Progenitor cell of endocrine pancreas (in vitro differentiated cells): ENCODE measurements around the gene CCDC179. TPM values are rescaled to one million over a fixed set of nuclear protein-coding genes. Genes with fewer than 3 reads are reported as not detected.

ENCODE experiments used
- DNase-seq: peaks from one replicate; pipeline ENCODE4 v3.0.0; 2021; ENCODE audit warnings: low spot score; ENCODE audit not compliant: unreplicated experiment
- H3K27ac Mint-ChIP-seq: 2 replicates; pipeline ENCODE4 v1.8.0; 2021; ENCODE audit warnings: mild to moderate bottlenecking, moderate library complexity, mixed read lengths
- H3K27me3 Mint-ChIP-seq: 2 replicates; pipeline ENCODE4 v1.8.0; 2021; ENCODE audit warnings: mixed read lengths
- H3K36me3 Mint-ChIP-seq: 2 replicates; pipeline ENCODE4 v1.8.0; 2022; ENCODE audit warnings: mixed read lengths; ENCODE audit not compliant: insufficient read depth
- H3K4me1 Mint-ChIP-seq: 2 replicates; pipeline ENCODE4 v1.8.0; 2021; ENCODE audit warnings: low read depth, mixed read lengths
- H3K4me3 Mint-ChIP-seq: 2 replicates; pipeline ENCODE4 v1.8.0; 2021; ENCODE audit warnings: low read depth, mild to moderate bottlenecking, moderate library complexity, mixed read lengths
- H3K9me3 Mint-ChIP-seq: 2 replicates; pipeline ENCODE4 v1.8.0; 2021; ENCODE audit warnings: low read depth, mixed read lengths
- total RNA-seq: library from RNA; stranded (reverse); gene quantifications from 2 replicates; pipeline ENCODE4 v1.2.1, GENCODE V29; 2021
- TF ChIP-seq, protein P1 (sequence below): fragments of 200-600 bp; sonication (generic); IDR thresholded peaks from one replicate; pipeline ENCODE4 v1.5.0; 2021; ENCODE audit warnings: antibody characterized with exemption, mild to moderate bottlenecking; ENCODE audit not compliant: unreplicated experiment

The CCDC179 gene
- total RNA-seq, 1 donor from 2014 or later = not detected

- no peaks in the 10 kb centered on the region for H3K36me3 Mint-ChIP-seq
- H3K27ac Mint-ChIP-seq = no peak overlapping the region
- H3K4me3 Mint-ChIP-seq = no peak overlapping the region
- H3K4me1 Mint-ChIP-seq = peaks cover 7% of the 10 kb centered on the region
- H3K9me3 Mint-ChIP-seq = no peaks in the 10 kb centered on the region
- DNase-seq = peak; percentile 47
- TF ChIP-seq, protein P1, sequence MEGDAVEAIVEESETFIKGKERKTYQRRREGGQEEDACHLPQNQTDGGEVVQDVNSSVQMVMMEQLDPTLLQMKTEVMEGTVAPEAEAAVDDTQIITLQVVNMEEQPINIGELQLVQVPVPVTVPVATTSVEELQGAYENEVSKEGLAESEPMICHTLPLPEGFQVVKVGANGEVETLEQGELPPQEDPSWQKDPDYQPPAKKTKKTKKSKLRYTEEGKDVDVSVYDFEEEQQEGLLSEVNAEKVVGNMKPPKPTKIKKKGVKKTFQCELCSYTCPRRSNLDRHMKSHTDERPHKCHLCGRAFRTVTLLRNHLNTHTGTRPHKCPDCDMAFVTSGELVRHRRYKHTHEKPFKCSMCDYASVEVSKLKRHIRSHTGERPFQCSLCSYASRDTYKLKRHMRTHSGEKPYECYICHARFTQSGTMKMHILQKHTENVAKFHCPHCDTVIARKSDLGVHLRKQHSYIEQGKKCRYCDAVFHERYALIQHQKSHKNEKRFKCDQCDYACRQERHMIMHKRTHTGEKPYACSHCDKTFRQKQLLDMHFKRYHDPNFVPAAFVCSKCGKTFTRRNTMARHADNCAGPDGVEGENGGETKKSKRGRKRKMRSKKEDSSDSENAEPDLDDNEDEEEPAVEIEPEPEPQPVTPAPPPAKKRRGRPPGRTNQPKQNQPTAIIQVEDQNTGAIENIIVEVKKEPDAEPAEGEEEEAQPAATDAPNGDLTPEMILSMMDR = peak; percentile 94
- no peaks in the 10 kb centered on the region for H3K27me3 Mint-ChIP-seq
Observed at GRCh38 chr11:22875869-22876473, 15.7 kb upstream of the CCDC179 start.

- Mint-ChIP-seq H3K27ac (no peak overlapping the region), H3K27me3 (no peaks in the 10 kb centered on the region), H3K9me3 (no peaks in the 10 kb centered on the region), H3K4me3 (no peak overlapping the region), H3K4me1 (no peaks in the 10 kb centered on the region), H3K36me3 (no peaks in the 10 kb centered on the region)
- DNase-seq = no peak
- TF ChIP-seq, protein P1 = no peak
Observed at GRCh38 chr11:22869325-22869724, 9.1 kb upstream of the CCDC179 start.

GRCh38 chr11:22859756-22860155 lies 518 bp downstream of the CCDC179 start:
- H3K9me3 Mint-ChIP-seq = peaks cover 13% of the 10 kb centered on the region
- no peak overlapping the region for H3K4me3 Mint-ChIP-seq
- no peaks in the 10 kb centered on the region for H3K27me3 Mint-ChIP-seq
- H3K27ac Mint-ChIP-seq = no peak overlapping the region
- no peaks in the 10 kb centered on the region for H3K4me1 Mint-ChIP-seq
- TF ChIP-seq, protein P1 = no peak
- no peaks in the 10 kb centered on the region for H3K36me3 Mint-ChIP-seq
- DNase-seq = no peak

DNA sequence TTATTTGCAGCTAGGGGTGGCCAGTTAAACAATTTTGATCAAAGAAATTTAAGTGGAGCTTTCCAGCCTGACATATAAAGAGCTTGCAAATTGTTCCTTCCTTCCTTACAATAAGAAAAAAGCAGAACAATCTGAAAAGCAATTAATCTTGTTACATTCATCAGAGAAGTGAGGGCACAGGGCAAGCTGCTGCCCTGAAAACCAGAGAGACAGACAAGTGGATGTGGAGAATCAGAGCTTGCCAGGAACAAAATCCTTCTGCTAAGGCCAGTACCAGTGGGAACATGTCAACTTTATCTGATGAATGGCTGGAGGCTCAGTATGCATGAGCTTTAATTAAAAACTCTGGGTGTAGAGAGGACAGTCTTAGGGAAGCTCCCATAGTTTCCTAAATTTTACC lies 8.8 kb downstream of the CCDC179 start:
- Mint-ChIP-seq H3K4me1 (no peaks in the 10 kb centered on the region), H3K27ac (no peak overlapping the region), H3K9me3 (peaks cover 15% of the 10 kb centered on the region), H3K36me3 (no peaks in the 10 kb centered on the region), H3K27me3 (no peaks in the 10 kb centered on the region), H3K4me3 (no peak overlapping the region)
- DNase-seq = no peak
- TF ChIP-seq, protein P1 = no peak

DNA sequence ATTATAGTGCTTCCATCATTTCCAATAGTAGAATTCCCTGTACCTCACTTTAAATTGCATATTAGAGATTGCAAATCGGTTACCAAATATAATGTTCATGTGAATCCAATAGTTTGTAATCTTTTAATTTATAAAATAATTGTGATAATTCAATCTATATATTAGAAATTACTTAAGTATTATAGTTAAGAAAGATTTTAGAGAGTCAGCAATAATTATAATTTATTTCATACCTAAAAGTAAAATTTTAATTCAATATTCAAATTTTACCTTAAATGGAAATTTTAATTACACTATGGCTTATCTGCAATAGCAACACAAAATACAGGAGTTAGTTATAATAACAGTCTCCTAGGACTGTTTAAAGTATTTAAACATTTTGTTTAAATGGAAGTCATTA lies 13.5 kb downstream of the CCDC179 start:
- Mint-ChIP-seq H3K9me3 (peaks cover 3% of the 10 kb centered on the region), H3K27ac (no peak overlapping the region), H3K4me1 (no peaks in the 10 kb centered on the region), H3K27me3 (no peaks in the 10 kb centered on the region), H3K4me3 (no peak overlapping the region), H3K36me3 (no peaks in the 10 kb centered on the region)
- TF ChIP-seq, protein P1 = no peak
- DNase-seq = no peak
